Activated T-helper 1 cell treated with anti-CD3 and anti-CD28 coated beads, Interleukin-12 subunit alpha, Interleukin-12 subunit beta, Interleukin-2, Interleukin-4 antibody, amounts not matched to agents 30 ng/mL and 10 ng/mL and 1 ng/mL, durations not matched to agents 14 hours and 24 hours and 36 hours (primary cell): ENCODE measurements around the gene APOBEC3H. TPM values are rescaled to one million over a fixed set of nuclear protein-coding genes. Genes with fewer than 3 reads are reported as not detected.

ENCODE experiments used
- DNase-seq: peaks from one replicate; pipeline ENCODE4 v3.0.0; 2021; ENCODE audit warnings: low spot score
- H3K27ac Mint-ChIP-seq: one replicate; pipeline ENCODE4 v1.8.0; 2021; ENCODE audit warnings: mild to moderate bottlenecking, mixed read lengths
- H3K27me3 Mint-ChIP-seq: one replicate; pipeline ENCODE4 v1.8.0; 2022; ENCODE audit warnings: mild to moderate bottlenecking, moderate library complexity, mixed read lengths; ENCODE audit not compliant: insufficient read depth
- H3K36me3 Mint-ChIP-seq: one replicate; pipeline ENCODE4 v1.8.0; 2021; ENCODE audit warnings: low read depth, mixed read lengths
- H3K4me1 Mint-ChIP-seq: one replicate; pipeline ENCODE4 v1.8.0; 2021; ENCODE audit warnings: low read depth, mixed read lengths
- H3K4me3 Mint-ChIP-seq: one replicate; pipeline ENCODE4 v1.8.0; 2021; ENCODE audit warnings: mild to moderate bottlenecking, moderate library complexity, mixed read lengths
- H3K9me3 Mint-ChIP-seq: one replicate; pipeline ENCODE4 v1.8.0; 2021; ENCODE audit warnings: mixed read lengths
- intact Hi-C: fragments of 100-400 bp; cut with micrococcal nuclease; formaldehyde crosslinking; loops from one replicate; pipeline ENCODE4 v1.15.1; 2024
- total RNA-seq: library from RNA; stranded (reverse); gene quantifications from 2 replicates; pipeline ENCODE4 v1.2.3, GENCODE V29; 2022

APOBEC3H gene
- total RNA-seq, 1 donor from 2014 or later, result 5.0 TPM

DNA sequence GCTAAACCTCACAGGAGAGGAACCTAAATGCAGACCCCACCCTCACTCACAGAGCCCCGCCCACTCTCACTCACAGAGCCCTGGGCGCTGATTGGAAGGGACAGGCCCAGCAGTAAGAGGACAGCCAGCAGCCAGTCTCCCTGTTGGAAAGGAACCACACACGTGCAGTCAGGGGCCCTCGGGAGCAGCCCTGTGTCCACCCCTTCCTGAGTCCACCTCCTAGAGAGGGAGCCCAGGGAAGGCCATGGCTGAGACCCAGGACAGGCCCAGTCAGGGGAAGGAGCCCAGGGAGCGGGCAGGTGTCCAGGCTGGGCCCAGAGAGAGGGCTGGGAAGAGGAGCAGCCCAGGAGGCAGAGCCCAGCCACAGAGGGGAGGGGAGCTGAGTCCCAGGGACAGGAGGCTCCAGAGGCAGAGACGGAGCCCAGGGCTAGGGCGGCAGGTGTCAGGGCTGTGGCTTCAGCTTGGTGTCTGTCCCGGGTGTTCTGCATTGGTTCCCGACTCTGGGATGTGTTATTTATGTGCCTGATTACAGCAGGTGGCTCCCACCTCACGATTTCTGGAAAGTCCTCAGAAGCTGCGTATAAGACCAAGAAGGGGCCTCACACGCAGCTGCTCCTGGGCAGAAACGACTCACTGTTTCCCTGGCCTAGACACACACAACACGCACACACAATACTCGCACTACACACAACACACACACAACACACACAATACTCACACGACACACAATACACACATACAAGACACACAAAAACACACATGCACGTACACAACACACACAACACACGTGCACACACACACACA, 9.0 kb upstream of the APOBEC3H start:
- DNase-seq, result no peak
- no peaks in the 10 kb centered on the region for H3K9me3 Mint-ChIP-seq
- peak overlapping the region; percentile 80 for H3K27ac Mint-ChIP-seq
- peak overlapping the region; percentile 2 for H3K4me3 Mint-ChIP-seq
- H3K36me3 Mint-ChIP-seq, result peaks cover 15% of the 10 kb centered on the region
- H3K27me3 Mint-ChIP-seq, result no peaks in the 10 kb centered on the region
- peaks cover 65% of the 10 kb centered on the region for H3K4me1 Mint-ChIP-seq
- intact Hi-C loops, result no loop called here

DNA sequence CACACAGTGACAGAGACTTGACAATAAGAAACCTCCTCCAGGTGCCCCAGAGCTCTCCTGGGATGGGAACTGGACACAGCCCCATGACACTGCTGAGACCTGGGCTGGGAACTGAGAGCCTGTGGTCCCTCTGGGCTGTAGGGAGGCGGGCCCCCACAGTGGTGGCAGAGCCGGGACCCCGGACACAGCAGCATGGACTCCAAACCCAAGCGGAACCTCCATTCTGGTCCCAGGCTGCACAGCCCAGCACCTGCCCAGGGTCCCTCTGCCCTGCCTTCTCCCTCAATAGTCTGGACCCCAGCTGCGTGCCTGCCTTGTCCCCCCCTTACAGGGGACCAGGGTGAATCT, 8.4 kb upstream of the APOBEC3H start:
- Mint-ChIP-seq H3K9me3 (no peaks in the 10 kb centered on the region), H3K36me3 (peaks cover 15% of the 10 kb centered on the region), H3K27me3 (no peaks in the 10 kb centered on the region), H3K4me1 (peaks cover 66% of the 10 kb centered on the region), H3K27ac (peak overlapping the region; percentile 68), H3K4me3 (peak overlapping the region; percentile 2)
- DNase-seq, result no peak
- intact Hi-C loops, result no loop called here

DNA sequence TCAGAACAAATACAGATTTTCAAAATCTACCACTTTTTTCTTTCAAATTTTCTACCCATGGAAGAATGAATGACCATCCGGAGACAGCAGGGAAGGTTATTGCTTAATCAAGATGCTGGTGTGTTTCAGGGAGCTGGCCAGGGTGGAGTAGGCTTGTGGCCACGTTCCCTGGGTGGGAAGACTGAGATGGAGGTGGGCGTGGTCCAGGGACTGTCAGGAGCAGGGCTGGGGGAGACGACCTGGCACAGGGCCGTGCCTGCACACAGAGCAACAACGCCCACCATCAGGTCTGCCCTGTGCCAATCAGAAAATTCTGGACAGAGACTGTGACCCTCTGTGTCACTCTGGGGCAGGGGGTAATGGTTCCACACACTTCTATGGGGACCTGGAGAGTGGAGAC, 7.1 kb upstream of the APOBEC3H start:
- Mint-ChIP-seq H3K27ac (peak overlapping the region; percentile 94), H3K4me3 (peak overlapping the region; percentile 75), H3K36me3 (peaks cover 13% of the 10 kb centered on the region), H3K27me3 (no peaks in the 10 kb centered on the region), H3K9me3 (no peaks in the 10 kb centered on the region), H3K4me1 (peaks cover 74% of the 10 kb centered on the region)
- intact Hi-C loops, result loop anchor here (1.0 to 5.0 kb wide), 6 partner anchors 9 to 333 kb away; partner anchors contain the start of genes APOBEC3G, CBX6, RPL3 and SUN2
- DNase-seq, result no peak

GRCh38 chr22:39090426-39091064, 6.5 kb upstream of the APOBEC3H start:
- Mint-ChIP-seq H3K4me3 (peak overlapping the region; percentile 75), H3K27me3 (no peaks in the 10 kb centered on the region), H3K4me1 (peaks cover 80% of the 10 kb centered on the region), H3K27ac (peak overlapping the region; percentile 94), H3K36me3 (peaks cover 12% of the 10 kb centered on the region), H3K9me3 (no peaks in the 10 kb centered on the region)
- DNase-seq, result peak; percentile 81
- intact Hi-C loops, result loop anchor here (1.0 to 5.0 kb wide), 6 partner anchors 9 to 333 kb away; partner anchors contain the start of genes APOBEC3G, CBX6, RPL3 and SUN2

GRCh38 chr22:39091126-39092081, 5.6 kb upstream of the APOBEC3H start:
- Mint-ChIP-seq H3K9me3 (no peaks in the 10 kb centered on the region), H3K4me1 (peaks cover 85% of the 10 kb centered on the region), H3K27ac (peak overlapping the region; percentile 94), H3K36me3 (peaks cover 6% of the 10 kb centered on the region), H3K27me3 (no peaks in the 10 kb centered on the region), H3K4me3 (peak overlapping the region; percentile 75)
- DNase-seq, result no peak
- intact Hi-C loops, result loop anchor here (2.0 to 5.0 kb wide), 3 partner anchors 219 to 334 kb away; partner anchors contain the start of genes CBX6, RPL3 and SUN2

DNA sequence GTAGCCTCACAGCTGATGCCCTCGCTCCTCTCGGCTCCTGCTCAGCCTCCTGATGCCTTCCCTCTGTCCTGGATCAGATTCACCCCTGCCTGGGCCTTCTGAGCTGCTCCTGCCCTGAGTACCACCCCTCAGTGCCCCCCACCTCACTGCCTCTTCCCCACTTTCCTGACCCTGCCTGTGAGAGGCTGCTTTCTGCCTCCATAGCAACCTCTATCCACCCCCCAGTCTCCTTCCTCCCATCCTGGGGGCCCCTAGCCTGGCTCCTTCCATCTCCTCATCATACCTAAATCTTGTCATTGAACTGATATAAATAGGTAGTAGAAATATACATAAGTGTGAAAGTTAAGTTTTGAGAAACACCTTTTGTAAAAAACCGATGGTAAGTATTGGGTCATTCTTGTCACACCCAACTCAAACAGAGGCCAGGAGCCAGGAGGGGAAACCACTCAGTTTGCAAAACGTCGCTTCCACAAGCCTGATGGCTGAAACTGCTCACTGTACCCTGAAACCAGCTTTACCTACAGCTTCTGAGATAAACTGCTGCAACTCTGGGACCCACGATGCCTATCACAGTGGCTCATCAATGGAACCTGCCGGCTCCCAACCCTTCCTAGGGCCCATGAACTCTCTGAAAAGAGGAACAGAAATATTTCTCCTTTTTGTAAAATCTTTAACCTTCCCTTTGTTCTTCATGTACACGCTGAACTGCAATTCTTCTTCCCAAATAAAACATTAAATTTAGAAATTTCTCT, 4.8 kb upstream of the APOBEC3H start:
- Mint-ChIP-seq H3K9me3 (no peaks in the 10 kb centered on the region), H3K27ac (peak overlapping the region; percentile 94), H3K4me3 (peak overlapping the region; percentile 49), H3K36me3 (peaks cover 2% of the 10 kb centered on the region), H3K4me1 (peaks cover 86% of the 10 kb centered on the region), H3K27me3 (no peaks in the 10 kb centered on the region)
- no peak for DNase-seq
- intact Hi-C loops, result loop anchor here (5.0 kb wide), 1 partner anchor 335 kb away; the partner anchor contains the start of gene SUN2

- Mint-ChIP-seq H3K27ac (peak overlapping the region; percentile 89), H3K4me3 (no peak overlapping the region), H3K9me3 (no peaks in the 10 kb centered on the region), H3K27me3 (no peaks in the 10 kb centered on the region), H3K36me3 (peaks cover under 1% of the 10 kb centered on the region), H3K4me1 (peaks cover 89% of the 10 kb centered on the region)
- intact Hi-C loops, result loop anchor here (5.0 kb wide), 3 partner anchors 83 to 338 kb away; partner anchors contain the start of genes APOBEC3B, APOBEC3C and SUN2
- DNase-seq, result no peak
Observed at GRCh38 chr22:39094717-39095389, 2.2 kb upstream of the APOBEC3H start.

- Mint-ChIP-seq H3K4me3 (peak overlapping the region; percentile 3), H3K27me3 (no peaks in the 10 kb centered on the region), H3K9me3 (no peaks in the 10 kb centered on the region), H3K27ac (peak overlapping the region; percentile 89), H3K4me1 (peaks cover 89% of the 10 kb centered on the region), H3K36me3 (peaks cover 2% of the 10 kb centered on the region)
- intact Hi-C loops, result loop anchor here (5.0 kb wide), 2 partner anchors 84 to 114 kb away; partner anchors contain the start of genes APOBEC3B and APOBEC3C
- no peak for DNase-seq
Observed at GRCh38 chr22:39095971-39096370, 1.1 kb upstream of the APOBEC3H start.

DNA sequence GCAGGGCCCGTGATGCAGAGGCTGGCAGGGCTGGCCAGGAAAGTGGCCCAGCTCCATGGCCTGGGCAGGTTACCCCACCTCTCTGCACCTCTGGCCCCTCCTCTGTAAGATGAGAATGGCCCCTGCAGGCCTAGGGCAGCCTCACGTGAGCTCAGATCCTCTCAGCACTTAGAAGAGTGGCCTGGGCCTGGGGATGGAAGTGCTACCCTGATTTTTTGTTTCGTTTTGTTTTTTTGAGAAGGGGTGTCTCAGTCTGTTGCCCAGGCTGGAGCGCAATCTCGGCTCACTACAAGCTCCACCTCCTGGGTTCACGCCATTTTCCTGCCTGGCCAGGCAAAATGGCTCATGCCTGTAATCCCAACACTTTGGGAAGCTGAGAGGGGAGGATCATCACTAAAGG, 982 bp downstream of the APOBEC3H start:
- H3K4me3 Mint-ChIP-seq, result peak overlapping the region; percentile 83
- H3K9me3 Mint-ChIP-seq, result no peaks in the 10 kb centered on the region
- peaks cover 2% of the 10 kb centered on the region for H3K36me3 Mint-ChIP-seq
- H3K4me1 Mint-ChIP-seq, result peaks cover 72% of the 10 kb centered on the region
- H3K27ac Mint-ChIP-seq, result peak overlapping the region; percentile 96
- no peak for DNase-seq
- no peaks in the 10 kb centered on the region for H3K27me3 Mint-ChIP-seq
- intact Hi-C loops, result loop anchor here (5.0 kb wide), 2 partner anchors 86 to 116 kb away; partner anchors contain the start of genes APOBEC3B and APOBEC3C

DNA sequence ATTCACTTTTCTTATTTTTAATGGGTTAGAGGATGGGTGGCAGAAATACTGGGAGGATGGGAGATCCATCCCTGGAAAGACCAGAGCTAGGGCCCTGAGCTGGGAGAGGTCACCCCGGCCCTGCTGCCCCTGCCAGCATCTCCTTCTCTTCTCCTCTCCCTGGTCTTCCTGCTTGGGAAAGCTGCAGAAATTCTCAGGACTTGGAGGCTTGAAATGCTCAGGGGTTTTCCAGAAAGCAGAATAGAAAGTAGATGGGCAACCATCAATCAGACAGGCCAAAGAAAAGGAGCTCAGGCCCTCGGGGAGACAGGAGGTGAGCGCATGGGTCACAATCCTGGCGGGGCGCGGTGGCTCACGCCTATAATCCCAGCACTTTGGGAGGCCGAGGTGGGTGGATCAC, 1.5 kb downstream of the APOBEC3H start:
- Mint-ChIP-seq H3K4me3 (peak overlapping the region; percentile 73), H3K27ac (peak overlapping the region; percentile 96), H3K4me1 (peaks cover 69% of the 10 kb centered on the region), H3K9me3 (no peaks in the 10 kb centered on the region), H3K27me3 (no peaks in the 10 kb centered on the region), H3K36me3 (peaks cover 6% of the 10 kb centered on the region)
- DNase-seq, result no peak
- intact Hi-C loops, result loop anchor here (5.0 kb wide), 2 partner anchors 86 to 116 kb away; partner anchors contain the start of genes APOBEC3B and APOBEC3C

DNA sequence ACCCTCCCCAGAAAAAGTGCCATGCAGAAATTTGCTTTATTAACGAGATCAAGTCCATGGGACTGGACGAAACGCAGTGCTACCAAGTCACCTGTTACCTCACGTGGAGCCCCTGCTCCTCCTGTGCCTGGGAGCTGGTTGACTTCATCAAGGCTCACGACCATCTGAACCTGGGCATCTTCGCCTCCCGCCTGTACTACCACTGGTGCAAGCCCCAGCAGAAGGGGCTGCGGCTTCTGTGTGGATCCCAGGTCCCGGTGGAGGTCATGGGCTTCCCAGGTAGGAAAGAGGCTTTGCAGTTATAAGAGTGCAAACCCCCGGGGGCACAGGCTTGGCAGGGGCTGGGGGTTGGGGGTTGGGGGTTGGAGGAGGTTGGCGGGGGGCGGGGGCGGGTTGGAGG, 4.2 kb downstream of the APOBEC3H start:
- intact Hi-C loops, result no loop called here
- no peaks in the 10 kb centered on the region for H3K27me3 Mint-ChIP-seq
- peaks cover 6% of the 10 kb centered on the region for H3K36me3 Mint-ChIP-seq
- H3K4me1 Mint-ChIP-seq, result peaks cover 48% of the 10 kb centered on the region
- no peak overlapping the region for H3K4me3 Mint-ChIP-seq
- no peaks in the 10 kb centered on the region for H3K9me3 Mint-ChIP-seq
- H3K27ac Mint-ChIP-seq, result peak overlapping the region; percentile 68
- no peak for DNase-seq
